ENCODE data around the gene COL13A1. TPM values are rescaled to one million over a fixed set of nuclear protein-coding genes. Genes with fewer than 3 reads are reported as not detected.

COL13A1 gene
- total RNA-seq, 1 donor from 2014 or later = 0.43 TPM

GRCh38 chr10:69810097-69810496 lies 8.4 kb downstream of the COL13A1 start:
- no peaks in the 10 kb centered on the region for H3K9me3 Mint-ChIP-seq (ENCODE audit: low read depth)
- H3K4me1 Mint-ChIP-seq (ENCODE audit: low read depth) = no peaks in the 10 kb centered on the region
- no peak overlapping the region for H3K27ac Mint-ChIP-seq
- TF ChIP-seq CTCF (IDR thresholded peaks at IDR 0.05; ENCODE audit: unreplicated experiment) = no peak
- no peak for DNase-seq (ENCODE audit: low spot score, unreplicated experiment)
- no peaks in the 10 kb centered on the region for H3K36me3 Mint-ChIP-seq (ENCODE audit: insufficient read depth)
- H3K27me3 Mint-ChIP-seq = peaks cover 46% of the 10 kb centered on the region
- H3K4me3 Mint-ChIP-seq (ENCODE audit: low read depth) = no peak overlapping the region

- Mint-ChIP-seq H3K9me3 (ENCODE audit: low read depth) (no peaks in the 10 kb centered on the region), H3K36me3 (ENCODE audit: insufficient read depth) (no peaks in the 10 kb centered on the region), H3K4me3 (ENCODE audit: low read depth) (no peak overlapping the region), H3K27me3 (peaks cover 44% of the 10 kb centered on the region), H3K4me1 (ENCODE audit: low read depth) (no peaks in the 10 kb centered on the region), H3K27ac (no peak overlapping the region)
- no peak for TF ChIP-seq CTCF (IDR thresholded peaks at IDR 0.05; ENCODE audit: unreplicated experiment)
- no peak for DNase-seq (ENCODE audit: low spot score, unreplicated experiment)
Measured at GRCh38 chr10:69810675-69811397, 9.1 kb downstream of the COL13A1 start.

- H3K4me3 Mint-ChIP-seq (ENCODE audit: low read depth) = no peak overlapping the region
- peaks cover 40% of the 10 kb centered on the region for H3K27me3 Mint-ChIP-seq
- peaks cover 2% of the 10 kb centered on the region for H3K4me1 Mint-ChIP-seq (ENCODE audit: low read depth)
- DNase-seq (ENCODE audit: low spot score, unreplicated experiment) = no peak
- no peak for TF ChIP-seq CTCF (IDR thresholded peaks at IDR 0.05; ENCODE audit: unreplicated experiment)
- no peaks in the 10 kb centered on the region for H3K36me3 Mint-ChIP-seq (ENCODE audit: insufficient read depth)
- no peak overlapping the region for H3K27ac Mint-ChIP-seq
- no peaks in the 10 kb centered on the region for H3K9me3 Mint-ChIP-seq (ENCODE audit: low read depth)
Measured at GRCh38 chr10:69813632-69814031, 11.9 kb downstream of the COL13A1 start.

GRCh38 chr10:69814251-69814650 lies 12.5 kb downstream of the COL13A1 start:
- H3K4me1 Mint-ChIP-seq (ENCODE audit: low read depth) = peaks cover 2% of the 10 kb centered on the region
- no peak overlapping the region for H3K27ac Mint-ChIP-seq
- H3K9me3 Mint-ChIP-seq (ENCODE audit: low read depth) = no peaks in the 10 kb centered on the region
- DNase-seq (ENCODE audit: low spot score, unreplicated experiment) = no peak
- no peak for TF ChIP-seq CTCF (IDR thresholded peaks at IDR 0.05; ENCODE audit: unreplicated experiment)
- peaks cover 46% of the 10 kb centered on the region for H3K27me3 Mint-ChIP-seq
- no peaks in the 10 kb centered on the region for H3K36me3 Mint-ChIP-seq (ENCODE audit: insufficient read depth)
- H3K4me3 Mint-ChIP-seq (ENCODE audit: low read depth) = no peak overlapping the region

DNA sequence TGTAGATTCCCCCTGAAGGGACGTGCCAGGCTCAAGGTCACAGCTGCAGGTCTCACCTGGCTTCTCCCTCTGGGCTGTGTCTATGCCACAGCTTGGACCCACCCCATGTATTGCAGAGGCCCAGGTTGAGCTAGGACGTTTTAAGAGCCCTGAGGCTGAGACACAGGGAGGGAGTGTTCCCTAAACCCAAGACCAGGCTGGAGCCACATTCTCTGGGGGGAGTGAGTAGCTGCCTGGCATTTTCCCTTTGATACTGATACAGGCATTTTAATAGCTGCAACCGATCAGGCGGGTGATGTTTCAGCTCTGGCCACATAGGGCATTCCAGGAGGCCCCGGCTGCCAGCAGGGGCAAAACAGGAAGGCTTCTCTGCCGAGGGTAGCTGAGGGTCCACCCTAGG lies 13.4 kb downstream of the COL13A1 start:
- peaks cover 2% of the 10 kb centered on the region for H3K4me1 Mint-ChIP-seq (ENCODE audit: low read depth)
- H3K27ac Mint-ChIP-seq = no peak overlapping the region
- TF ChIP-seq CTCF (IDR thresholded peaks at IDR 0.05; ENCODE audit: unreplicated experiment) = no peak
- H3K9me3 Mint-ChIP-seq (ENCODE audit: low read depth) = no peaks in the 10 kb centered on the region
- no peak for DNase-seq (ENCODE audit: low spot score, unreplicated experiment)
- no peaks in the 10 kb centered on the region for H3K36me3 Mint-ChIP-seq (ENCODE audit: insufficient read depth)
- no peak overlapping the region for H3K4me3 Mint-ChIP-seq (ENCODE audit: low read depth)
- peaks cover 44% of the 10 kb centered on the region for H3K27me3 Mint-ChIP-seq

Data from progenitor cell of endocrine pancreas (in vitro differentiated cells).